Measurements from ENCODE around the gene NFATC2IP.
"Not testable (repeated sequence)": the region's sequence is repeated elsewhere in the genome, so short reads cannot be mapped to it uniquely, and the experiment has no call there.

Gene NFATC2IP

DNA sequence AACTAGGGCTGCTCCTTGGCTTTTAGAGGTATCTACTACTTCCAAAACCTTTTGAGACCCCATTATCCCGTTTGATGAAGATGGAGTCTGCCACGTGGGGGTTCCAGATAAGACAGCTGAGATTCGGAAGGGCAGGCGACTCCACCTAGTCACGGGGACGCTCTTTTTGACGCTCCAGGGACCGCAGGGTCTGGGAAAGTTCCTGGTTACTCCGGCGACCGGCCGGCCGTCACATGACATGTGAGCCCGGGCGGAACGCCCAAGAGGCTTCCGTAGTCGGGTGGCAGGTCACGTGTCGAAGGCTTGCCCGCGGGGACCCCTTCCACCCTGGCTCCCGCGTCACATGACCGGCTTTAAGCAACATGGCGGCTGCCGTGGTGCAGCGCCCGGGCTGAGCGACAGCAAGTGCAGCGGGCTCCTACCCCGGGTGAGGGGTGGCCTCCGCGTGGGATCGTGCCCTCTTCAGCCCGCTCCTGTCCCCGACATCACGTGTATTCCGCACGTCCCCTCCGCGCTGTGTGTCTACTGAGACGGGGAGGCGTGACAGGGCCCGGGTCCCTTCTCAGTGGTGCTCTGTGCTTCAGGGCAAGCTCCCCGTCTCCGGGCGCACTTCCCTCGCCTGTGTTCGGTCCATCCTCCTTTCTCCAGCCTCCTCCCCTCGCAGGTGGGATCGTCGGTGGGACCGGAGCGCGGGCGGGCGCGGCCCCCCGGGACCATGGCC lies 23.9 kb downstream of the NFATC2IP start, which contains the start of gene SPNS1:
Gene SPNS1 (plus strand): TSS at position 342 of the 721 bp plus-strand sequence. CDS start 374 bp downstream, at position 716.
- peaks cover 40% of the 10 kb centered on the region for H3K36me3 Mint-ChIP-seq (ENCODE audit: low read depth)
- H3K27ac Mint-ChIP-seq: peak within 1 kb of the TSS; percentile 96
- peaks cover 36% of the 10 kb centered on the region for H3K4me1 Mint-ChIP-seq (ENCODE audit: low read depth)
- no peaks in the 10 kb centered on the region for H3K9me3 Mint-ChIP-seq
- peak; percentile 93 for DNase-seq
- H3K27me3 Mint-ChIP-seq: no peaks in the 10 kb centered on the region
- peak within 1 kb of the TSS; percentile 95 for H3K4me3 Mint-ChIP-seq

DNA sequence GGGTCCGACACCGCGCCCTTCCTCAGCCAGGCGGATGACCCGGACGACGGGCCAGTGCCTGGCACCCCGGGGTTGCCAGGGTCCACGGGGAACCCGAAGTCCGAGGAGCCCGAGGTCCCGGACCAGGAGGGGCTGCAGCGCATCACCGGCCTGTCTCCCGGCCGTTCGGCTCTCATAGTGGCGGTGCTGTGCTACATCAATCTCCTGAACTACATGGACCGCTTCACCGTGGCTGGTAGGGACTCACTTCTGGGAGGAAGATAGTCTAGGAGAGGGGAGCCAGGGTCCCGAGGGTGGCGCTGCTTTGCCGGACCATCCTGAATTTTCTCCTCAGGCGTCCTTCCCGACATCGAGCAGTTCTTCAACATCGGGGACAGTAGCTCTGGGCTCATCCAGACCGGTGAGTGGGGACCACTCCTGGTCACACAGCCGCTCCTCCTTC lies 24.4 kb downstream of the NFATC2IP start:
- no peaks in the 10 kb centered on the region for H3K9me3 Mint-ChIP-seq
- H3K27me3 Mint-ChIP-seq: no peaks in the 10 kb centered on the region
- no peak for DNase-seq
- H3K4me3 Mint-ChIP-seq: peak overlapping the region; percentile 95
- peaks cover 36% of the 10 kb centered on the region for H3K4me1 Mint-ChIP-seq (ENCODE audit: low read depth)
- H3K27ac Mint-ChIP-seq: peak overlapping the region; percentile 96
- H3K36me3 Mint-ChIP-seq (ENCODE audit: low read depth): peaks cover 40% of the 10 kb centered on the region

DNA sequence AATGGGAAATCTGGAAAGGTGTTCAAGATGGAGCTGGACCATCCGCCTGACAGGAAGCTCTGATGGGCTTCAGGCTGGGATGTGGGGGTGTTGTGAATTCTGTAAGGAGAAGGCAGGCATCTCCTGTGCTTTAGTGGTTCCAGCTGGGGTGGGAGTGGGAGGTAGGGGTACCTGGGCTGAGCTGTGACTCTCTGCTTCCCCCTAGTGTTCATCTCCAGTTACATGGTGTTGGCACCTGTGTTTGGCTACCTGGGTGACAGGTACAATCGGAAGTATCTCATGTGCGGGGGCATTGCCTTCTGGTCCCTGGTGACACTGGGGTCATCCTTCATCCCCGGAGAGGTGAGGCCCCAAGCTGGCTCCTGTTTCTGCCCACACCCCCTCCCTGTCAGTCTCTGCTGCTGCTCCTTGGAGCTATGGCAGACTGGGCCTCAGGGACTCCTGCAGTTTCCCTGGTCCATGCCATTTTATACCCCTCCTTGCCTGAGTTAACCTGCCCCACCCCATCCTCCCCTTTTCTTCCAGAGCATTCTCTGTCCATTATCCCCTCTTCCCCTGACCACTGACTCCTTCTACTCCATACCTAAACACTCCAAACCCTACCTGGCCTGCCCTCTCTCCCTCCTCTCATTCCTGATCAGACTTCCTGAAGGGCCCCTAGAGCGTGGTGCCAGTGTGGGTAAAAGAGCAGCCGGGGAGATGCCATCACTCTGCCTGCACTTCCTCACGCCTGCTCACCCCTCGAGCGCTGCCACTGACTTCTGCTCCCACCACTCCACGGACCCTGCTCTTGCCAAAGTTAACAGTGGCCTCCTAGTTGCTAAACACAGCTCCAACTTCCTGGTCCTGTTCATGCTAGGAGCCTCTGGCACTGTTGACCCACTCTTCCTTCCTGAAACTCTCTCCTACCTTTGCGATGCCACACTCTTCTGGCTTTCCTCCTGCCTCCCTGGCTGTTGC lies 27.2 kb downstream of the NFATC2IP start:
- no peak for DNase-seq
- Mint-ChIP-seq H3K36me3 (ENCODE audit: low read depth) (peaks cover 67% of the 10 kb centered on the region), H3K4me3 (no peak overlapping the region), H3K27ac (no peak overlapping the region), H3K27me3 (no peaks in the 10 kb centered on the region), H3K4me1 (ENCODE audit: low read depth) (peaks cover 40% of the 10 kb centered on the region), H3K9me3 (no peaks in the 10 kb centered on the region)

DNA sequence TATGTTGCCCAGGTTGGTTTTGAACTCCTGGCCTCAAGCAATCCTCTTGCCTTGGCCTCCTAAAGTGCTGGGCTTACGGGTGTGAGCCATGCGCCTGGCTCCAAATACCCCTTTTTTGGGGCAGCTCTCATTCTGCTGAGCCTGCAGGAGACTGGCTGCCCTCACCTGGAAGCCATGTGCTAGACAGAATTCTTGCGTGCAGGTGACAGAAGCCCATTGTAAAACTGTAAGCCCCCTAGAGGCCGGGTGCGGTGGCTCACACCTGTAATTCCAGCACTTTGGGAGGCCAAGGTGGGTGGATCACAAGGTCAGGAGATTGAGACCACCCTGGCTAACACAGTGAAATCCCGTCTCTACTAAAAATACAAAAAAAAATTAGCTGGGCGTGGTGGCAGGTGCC lies 29.6 kb downstream of the NFATC2IP start:
- peaks cover 49% of the 10 kb centered on the region for H3K4me1 Mint-ChIP-seq (ENCODE audit: low read depth)

DNA sequence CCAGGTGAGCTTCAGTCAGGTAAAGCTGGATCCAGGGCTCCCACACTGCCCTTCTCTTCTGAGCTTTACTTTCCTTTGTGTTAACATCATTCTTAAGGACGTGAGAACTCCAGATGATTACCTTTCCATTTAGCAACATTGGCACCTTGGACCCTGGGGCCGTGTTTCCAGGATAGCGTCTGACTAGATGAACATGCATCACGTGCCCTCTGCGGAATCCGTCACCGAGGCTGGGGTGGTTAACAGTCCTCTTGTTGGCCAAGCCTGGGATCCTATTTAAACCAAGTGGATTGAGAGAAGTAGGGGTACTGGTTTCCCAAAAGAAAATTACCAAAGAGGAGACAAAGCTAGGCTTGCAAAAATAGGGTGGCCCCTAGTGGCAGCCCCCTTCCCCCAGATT lies 30.2 kb downstream of the NFATC2IP start:
- Mint-ChIP-seq H3K9me3 (no peaks in the 10 kb centered on the region), H3K4me3 (no peak overlapping the region), H3K4me1 (ENCODE audit: low read depth) (peaks cover 44% of the 10 kb centered on the region), H3K27ac (no peak overlapping the region), H3K36me3 (ENCODE audit: low read depth) (peaks cover 80% of the 10 kb centered on the region), H3K27me3 (no peaks in the 10 kb centered on the region)
- DNase-seq: no peak

More for the DNA sequence above, 29.6 kb downstream of the NFATC2IP start:
- H3K27ac Mint-ChIP-seq, H3K4me3 Mint-ChIP-seq, H3K27me3 Mint-ChIP-seq, H3K9me3 Mint-ChIP-seq, DNase-seq: not testable (repeated sequence)
- H3K36me3 Mint-ChIP-seq (ENCODE audit: low read depth): peaks cover 78% of the 10 kb centered on the region

DNA sequence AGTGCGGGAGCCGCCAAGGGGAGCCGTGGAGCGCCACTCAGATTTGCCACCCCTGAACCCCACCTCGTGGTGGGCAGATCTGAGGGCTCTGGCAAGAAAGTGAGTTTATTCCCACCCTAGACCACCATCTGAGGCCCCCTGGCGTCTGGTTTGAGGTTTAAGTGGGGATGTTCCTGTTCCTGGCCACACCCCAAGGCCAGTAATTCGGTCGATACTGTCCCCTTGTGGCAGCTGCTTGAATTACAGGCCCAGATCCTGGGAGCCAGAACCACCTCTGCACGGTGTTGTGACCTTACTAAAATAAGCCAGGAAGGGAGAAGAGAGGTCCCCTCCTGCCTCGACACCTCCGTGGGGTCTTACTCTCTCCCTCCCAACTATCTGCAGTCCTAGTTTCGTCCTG lies 30.8 kb downstream of the NFATC2IP start:
- H3K27ac Mint-ChIP-seq: peak overlapping the region; percentile 52
- DNase-seq: peak; percentile 79
- H3K4me1 Mint-ChIP-seq (ENCODE audit: low read depth): peaks cover 38% of the 10 kb centered on the region
- H3K4me3 Mint-ChIP-seq: no peak overlapping the region
- no peaks in the 10 kb centered on the region for H3K9me3 Mint-ChIP-seq
- no peaks in the 10 kb centered on the region for H3K27me3 Mint-ChIP-seq
- peaks cover 82% of the 10 kb centered on the region for H3K36me3 Mint-ChIP-seq (ENCODE audit: low read depth)

DNA sequence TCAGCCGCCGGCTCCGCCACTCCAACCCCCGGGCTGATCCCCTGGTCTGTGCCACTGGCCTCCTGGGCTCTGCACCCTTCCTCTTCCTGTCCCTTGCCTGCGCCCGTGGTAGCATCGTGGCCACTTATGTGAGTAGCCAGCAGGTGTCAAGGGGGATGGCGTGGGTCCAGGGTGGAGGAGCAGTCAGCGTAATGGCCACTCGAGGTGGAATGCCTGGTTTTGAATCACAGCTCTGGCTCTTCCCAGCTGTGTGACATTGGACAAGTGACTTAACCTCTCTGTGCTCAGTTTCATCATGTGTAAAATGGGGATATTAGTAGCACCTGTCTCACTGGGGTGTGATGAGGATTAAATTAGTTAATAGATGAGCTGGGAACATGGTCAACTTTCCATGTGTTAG lies 31.7 kb downstream of the NFATC2IP start:
- no peak for DNase-seq
- Mint-ChIP-seq H3K4me1 (ENCODE audit: low read depth) (peaks cover 37% of the 10 kb centered on the region), H3K9me3 (peaks cover 3% of the 10 kb centered on the region), H3K36me3 (ENCODE audit: low read depth) (peaks cover 85% of the 10 kb centered on the region), H3K4me3 (no peak overlapping the region), H3K27me3 (no peaks in the 10 kb centered on the region), H3K27ac (peak overlapping the region; percentile 94)

DNA sequence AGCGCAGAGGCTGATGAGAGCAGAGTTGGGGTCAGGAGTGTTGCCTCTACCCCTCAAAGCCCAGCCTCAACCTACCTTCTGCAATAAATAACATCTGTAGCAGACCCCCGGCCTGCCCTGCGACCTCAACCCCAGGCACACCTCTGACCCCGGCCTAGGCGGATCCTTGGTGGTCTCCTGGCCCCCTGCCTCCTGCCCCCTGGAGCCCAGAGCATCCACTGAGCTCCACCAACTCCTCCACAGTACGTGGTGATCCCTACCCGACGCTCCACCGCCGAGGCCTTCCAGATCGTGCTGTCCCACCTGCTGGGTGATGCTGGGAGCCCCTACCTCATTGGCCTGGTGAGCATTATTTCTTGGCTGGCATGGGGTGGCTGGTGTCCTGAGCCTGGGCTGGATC lies 32.2 kb downstream of the NFATC2IP start:
- Mint-ChIP-seq H3K36me3 (ENCODE audit: low read depth) (peaks cover 86% of the 10 kb centered on the region), H3K4me1 (ENCODE audit: low read depth) (peaks cover 37% of the 10 kb centered on the region), H3K9me3 (peaks cover 3% of the 10 kb centered on the region), H3K27me3 (no peaks in the 10 kb centered on the region), H3K27ac (peak overlapping the region; percentile 94), H3K4me3 (no peak overlapping the region)
- no peak for DNase-seq

DNA sequence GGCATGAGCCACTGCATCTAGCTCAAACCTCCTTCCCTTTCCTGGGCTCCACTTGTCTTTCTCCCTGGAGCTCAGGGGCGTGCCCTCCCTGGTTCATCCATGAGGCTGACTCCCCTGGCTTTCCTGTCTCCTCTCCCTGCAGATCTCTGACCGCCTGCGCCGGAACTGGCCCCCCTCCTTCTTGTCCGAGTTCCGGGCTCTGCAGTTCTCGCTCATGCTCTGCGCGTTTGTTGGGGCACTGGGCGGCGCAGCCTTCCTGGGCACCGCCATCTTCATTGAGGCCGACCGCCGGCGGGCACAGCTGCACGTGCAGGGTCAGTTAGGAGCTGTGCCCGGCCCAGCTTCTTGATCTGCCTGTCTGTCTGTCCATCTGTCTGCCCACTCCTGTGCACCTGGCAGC lies 32.9 kb downstream of the NFATC2IP start:
- H3K4me1 Mint-ChIP-seq (ENCODE audit: low read depth): peaks cover 36% of the 10 kb centered on the region
- peak overlapping the region; percentile 94 for H3K27ac Mint-ChIP-seq
- peaks cover 86% of the 10 kb centered on the region for H3K36me3 Mint-ChIP-seq (ENCODE audit: low read depth)
- H3K9me3 Mint-ChIP-seq: peaks cover 3% of the 10 kb centered on the region
- no peak for DNase-seq
- H3K4me3 Mint-ChIP-seq: peak overlapping the region; percentile 99
- H3K27me3 Mint-ChIP-seq: no peaks in the 10 kb centered on the region

DNA sequence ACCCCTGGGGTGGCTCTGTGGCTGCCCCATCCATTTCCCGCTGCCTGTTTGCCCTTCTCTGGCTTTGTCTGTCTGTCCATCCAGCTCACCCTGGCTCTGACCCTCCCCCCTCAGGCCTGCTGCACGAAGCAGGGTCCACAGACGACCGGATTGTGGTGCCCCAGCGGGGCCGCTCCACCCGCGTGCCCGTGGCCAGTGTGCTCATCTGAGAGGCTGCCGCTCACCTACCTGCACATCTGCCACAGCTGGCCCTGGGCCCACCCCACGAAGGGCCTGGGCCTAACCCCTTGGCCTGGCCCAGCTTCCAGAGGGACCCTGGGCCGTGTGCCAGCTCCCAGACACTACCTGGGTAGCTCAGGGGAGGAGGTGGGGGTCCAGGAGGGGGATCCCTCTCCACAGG lies 33.4 kb downstream of the NFATC2IP start:
- Mint-ChIP-seq H3K27ac (peak overlapping the region; percentile 94), H3K36me3 (ENCODE audit: low read depth) (peaks cover 87% of the 10 kb centered on the region), H3K4me1 (ENCODE audit: low read depth) (peaks cover 40% of the 10 kb centered on the region), H3K27me3 (no peaks in the 10 kb centered on the region), H3K4me3 (peak overlapping the region; percentile 99), H3K9me3 (peaks cover 3% of the 10 kb centered on the region)
- DNase-seq: no peak

DNA sequence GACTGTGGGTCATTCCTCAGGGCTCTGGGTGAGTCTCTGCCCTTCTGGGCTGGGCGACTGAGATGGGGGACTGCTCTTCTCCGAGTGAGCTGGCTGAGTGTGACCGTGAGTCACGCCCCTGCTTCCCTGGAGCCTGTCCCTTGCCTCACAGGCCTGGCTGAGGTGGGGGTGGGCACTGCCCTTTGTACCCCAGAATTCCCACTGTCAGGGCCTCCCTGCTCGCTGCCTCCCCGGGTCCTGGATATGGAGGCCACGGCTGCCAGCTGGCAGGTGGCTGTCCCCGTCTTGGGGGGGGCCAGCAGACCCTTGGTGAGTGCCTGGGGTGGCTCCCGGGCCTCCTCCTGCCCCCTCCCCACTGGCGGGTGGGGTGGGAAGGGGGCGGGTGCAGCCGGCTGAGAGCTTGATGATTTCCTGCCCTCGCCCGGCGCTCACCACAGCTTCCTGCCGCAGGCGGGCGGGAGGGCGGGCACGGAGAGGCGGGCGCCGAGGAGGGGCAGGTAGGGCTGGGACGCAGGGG lies 33.9 kb downstream of the NFATC2IP start, which contains the start of gene LAT:
Gene LAT (plus strand): TSS at position 434 of the 517 bp plus-strand sequence. CDS start 366 bp downstream, outside the sequence.
- peak; percentile 84 for DNase-seq
- peak within 1 kb of the TSS; percentile 99 for H3K4me3 Mint-ChIP-seq
- H3K36me3 Mint-ChIP-seq (ENCODE audit: low read depth): peaks cover 88% of the 10 kb centered on the region
- peaks cover 3% of the 10 kb centered on the region for H3K9me3 Mint-ChIP-seq
- H3K27ac Mint-ChIP-seq: peak within 1 kb of the TSS; percentile 97
- H3K4me1 Mint-ChIP-seq (ENCODE audit: low read depth): peaks cover 46% of the 10 kb centered on the region
- H3K27me3 Mint-ChIP-seq: no peaks in the 10 kb centered on the region

DNA sequence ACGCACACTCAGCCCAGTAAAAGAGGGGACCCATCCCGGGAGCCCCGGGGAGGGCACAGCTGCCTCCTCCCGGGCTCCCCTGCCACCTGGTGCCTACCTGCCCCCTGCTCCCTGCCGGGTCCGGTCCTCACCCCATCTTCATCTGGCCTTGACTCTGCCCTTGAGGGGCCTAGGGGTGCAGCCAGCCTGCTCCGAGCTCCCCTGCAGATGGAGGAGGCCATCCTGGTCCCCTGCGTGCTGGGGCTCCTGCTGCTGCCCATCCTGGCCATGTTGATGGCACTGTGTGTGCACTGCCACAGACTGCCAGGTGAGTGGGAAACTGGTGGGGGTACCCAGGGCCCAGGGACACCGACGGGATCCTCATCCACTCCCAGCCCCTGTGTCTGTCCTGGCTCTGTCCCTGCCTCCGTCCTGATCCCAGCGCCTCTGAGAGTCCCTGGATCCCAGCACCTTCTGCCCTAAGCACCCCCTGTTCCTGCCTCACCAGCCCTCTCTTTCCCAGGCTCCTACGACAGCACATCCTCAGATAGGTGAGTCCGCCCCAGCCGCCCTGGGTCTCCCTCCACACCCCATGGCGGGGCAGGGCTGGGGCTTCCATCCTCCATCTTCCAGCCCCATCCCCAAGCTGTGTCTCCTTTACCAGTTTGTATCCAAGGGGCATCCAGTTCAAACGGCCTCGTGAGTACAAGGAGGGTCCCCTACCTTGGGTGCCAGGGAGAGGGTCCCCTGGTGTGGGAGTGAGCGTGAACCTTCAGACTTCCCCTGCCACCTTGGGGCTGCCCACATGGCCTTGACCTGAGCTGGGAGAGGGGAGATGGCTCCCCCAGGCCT lies 34.7 kb downstream of the NFATC2IP start:
- H3K36me3 Mint-ChIP-seq (ENCODE audit: low read depth): peaks cover 94% of the 10 kb centered on the region
- H3K27ac Mint-ChIP-seq: peak overlapping the region; percentile 97
- H3K27me3 Mint-ChIP-seq: no peaks in the 10 kb centered on the region
- H3K9me3 Mint-ChIP-seq: peaks cover 3% of the 10 kb centered on the region
- peak overlapping the region; percentile 99 for H3K4me3 Mint-ChIP-seq
- DNase-seq: peak; percentile 64
- peaks cover 53% of the 10 kb centered on the region for H3K4me1 Mint-ChIP-seq (ENCODE audit: low read depth)

DNA sequence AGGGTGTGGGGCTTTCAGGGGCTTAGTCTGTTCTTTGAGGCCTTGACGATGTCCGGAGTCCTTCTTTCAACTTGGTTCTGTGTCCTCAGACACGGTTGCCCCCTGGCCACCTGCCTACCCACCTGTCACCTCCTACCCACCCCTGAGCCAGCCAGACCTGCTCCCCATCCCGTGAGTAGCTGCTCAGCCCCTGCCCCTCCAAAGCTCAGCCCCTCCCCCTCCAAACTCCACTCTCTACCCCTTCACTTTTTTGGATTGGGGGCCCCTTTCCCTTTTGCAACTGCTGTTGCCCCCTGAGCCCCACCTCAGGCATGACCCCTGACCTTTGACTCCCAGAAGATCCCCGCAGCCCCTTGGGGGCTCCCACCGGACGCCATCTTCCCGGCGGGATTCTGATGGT lies 35.3 kb downstream of the NFATC2IP start:
- Mint-ChIP-seq H3K4me1 (ENCODE audit: low read depth) (peaks cover 59% of the 10 kb centered on the region), H3K27me3 (no peaks in the 10 kb centered on the region), H3K4me3 (peak overlapping the region; percentile 99), H3K9me3 (peaks cover 3% of the 10 kb centered on the region), H3K27ac (peak overlapping the region; percentile 97), H3K36me3 (ENCODE audit: low read depth) (peaks cover 94% of the 10 kb centered on the region)
- no peak for DNase-seq

DNA sequence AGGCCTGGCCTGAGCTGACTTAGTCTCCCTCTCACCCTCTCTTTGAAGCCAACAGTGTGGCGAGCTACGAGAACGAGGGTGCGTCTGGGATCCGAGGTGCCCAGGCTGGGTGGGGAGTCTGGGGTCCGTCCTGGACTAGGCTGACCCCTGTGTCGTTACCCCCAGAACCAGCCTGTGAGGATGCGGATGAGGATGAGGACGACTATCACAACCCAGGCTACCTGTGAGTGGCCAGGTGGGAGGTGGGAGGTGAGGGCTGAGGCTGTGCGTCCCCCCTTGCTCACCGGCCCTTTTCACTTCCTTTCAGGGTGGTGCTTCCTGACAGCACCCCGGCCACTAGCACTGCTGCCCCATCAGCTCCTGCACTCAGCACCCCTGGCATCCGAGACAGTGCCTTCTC lies 35.8 kb downstream of the NFATC2IP start:
- Mint-ChIP-seq H3K27ac (peak overlapping the region; percentile 97), H3K4me3 (peak overlapping the region; percentile 99), H3K27me3 (no peaks in the 10 kb centered on the region), H3K4me1 (ENCODE audit: low read depth) (peaks cover 64% of the 10 kb centered on the region), H3K9me3 (peaks cover 3% of the 10 kb centered on the region), H3K36me3 (ENCODE audit: low read depth) (peaks cover 94% of the 10 kb centered on the region)
- peak; percentile 59 for DNase-seq

Data from activated T-cell treated with anti-CD3 and anti-CD28 coated beads, Interleukin-2, amount 50 U/mL, for 24 hours (primary cell).